Ishikawa (cell line): ENCODE results near the gene TDRD5.

Experiments
- CEBPB ChIP-seq: IDR thresholded peaks from 2 replicates; pipeline ENCODE4 v1.6.1; 2012
- CREB1 ChIP-seq: IDR thresholded peaks from 2 replicates; pipeline ENCODE4 v1.6.1; 2012; ENCODE audit warnings: low read depth
- EGR1 ChIP-seq: IDR thresholded peaks from 2 replicates; pipeline ENCODE4 v1.6.1; 2012
- EP300 ChIP-seq: IDR thresholded peaks from 2 replicates; pipeline ENCODE4 v1.6.1; 2012; ENCODE audit warnings: borderline replicate concordance
- FOXM1 ChIP-seq: IDR thresholded peaks from 2 replicates; pipeline ENCODE4 v1.6.1; 2012; ENCODE audit warnings: low read depth, borderline replicate concordance
- MAX ChIP-seq: IDR thresholded peaks from 2 replicates; pipeline ENCODE4 v1.6.1; 2012
- NFIC ChIP-seq: IDR thresholded peaks from 2 replicates; pipeline ENCODE4 v1.6.1; 2012
- RAD21 ChIP-seq: IDR thresholded peaks from 2 replicates; pipeline ENCODE4 v1.6.1; 2012; ENCODE audit warnings: low read depth
- REST ChIP-seq: IDR thresholded peaks from 2 replicates; pipeline ENCODE4 v1.6.1; 2012; ENCODE audit warnings: low read depth, mild to moderate bottlenecking
- TAF1 ChIP-seq: IDR thresholded peaks from 2 replicates; pipeline ENCODE4 v1.6.1; 2012; ENCODE audit warnings: low read depth, mild to moderate bottlenecking
- TCF12 ChIP-seq: IDR thresholded peaks from 2 replicates; pipeline ENCODE4 v1.6.1; 2012; ENCODE audit warnings: low read depth
- TEAD4 ChIP-seq: IDR thresholded peaks from 2 replicates; pipeline ENCODE4 v1.6.1; 2012
- USF1 ChIP-seq: IDR thresholded peaks from 2 replicates; pipeline ENCODE4 v1.6.1; 2012
- YY1 ChIP-seq: IDR thresholded peaks from 2 replicates; pipeline ENCODE4 v1.6.1; 2012; ENCODE audit warnings: low read depth
- ZBTB7A ChIP-seq: IDR thresholded peaks from 2 replicates; pipeline ENCODE4 v1.6.1; 2012; ENCODE audit warnings: low read depth

TDRD5 gene

GRCh38 chr1:179575497-179576314, 15.9 kb upstream of the TDRD5 start, which contains the start of gene NPHS2:
TSS of gene NPHS2 (minus strand) at chr1:179575948. CDS start at chr1:179575864, 84 bp downstream.
- TF ChIP-seq EP300 (no peak), CREB1 (no peak), CEBPB (no peak), TCF12 (no peak), REST (no peak), NFIC (no peak), MAX (no peak), TAF1 (no peak), TEAD4 (no peak), RAD21 (no peak), FOXM1 (no peak), EGR1 (no peak), YY1 (no peak), USF1 (no peak), ZBTB7A (no peak)

- TF ChIP-seq TAF1 (no peak), USF1 (no peak), ZBTB7A (no peak), TCF12 (no peak), MAX (no peak), EGR1 (no peak), RAD21 (no peak), YY1 (no peak), FOXM1 (no peak), REST (no peak), CREB1 (no peak), NFIC (no peak)
Measured at GRCh38 chr1:179576509-179576908, 15.1 kb upstream of the TDRD5 start.

GRCh38 chr1:179583771-179584320, 7.8 kb upstream of the TDRD5 start:
- TF ChIP-seq CREB1 (no peak), ZBTB7A (no peak), YY1 (no peak), USF1 (no peak), TEAD4 (no peak)

- peak; percentile 33; the same call in 1 of the 2 replicates for TF ChIP-seq RAD21
- TF ChIP-seq EGR1, result peak; percentile 78
- TF ChIP-seq ZBTB7A, result no peak
- TF ChIP-seq NFIC, result 0 out of 2 replicates have a peak, but pooled peaks have one; percentile 6
Measured at GRCh38 chr1:179586107-179586823, 5.4 kb upstream of the TDRD5 start.

- no peak for TF ChIP-seq TAF1
- TF ChIP-seq CREB1, result no peak
- TF ChIP-seq USF1, result no peak
- no peak for TF ChIP-seq ZBTB7A
- TF ChIP-seq MAX, result no peak
- no peak for TF ChIP-seq CEBPB
Measured at GRCh38 chr1:179587336-179587735, 4.3 kb upstream of the TDRD5 start.
